Measurements from ENCODE around the gene KCNH4. TPM values are rescaled to one million over a fixed set of nuclear protein-coding genes. Genes with fewer than 3 reads are reported as not detected.

Gene KCNH4
- total RNA-seq, 1 experiment from 2014 or later = not detected

- no peaks in the 10 kb centered on the region for H3K79me2 ChIP-seq (ENCODE audit: insufficient read depth, low read length)
- no peaks in the 10 kb centered on the region for H4K20me1 ChIP-seq (ENCODE audit: insufficient read depth)
- H3K36me3 ChIP-seq (ENCODE audit: control insufficient read depth in 1 of 2, insufficient read depth in 2 of 2, low read length in 2 of 2) = peaks cover 3 to 11% of the 10 kb centered on the region in 2 experiments
- H3K27ac ChIP-seq (ENCODE audit: low read depth, low read length) = no peak within 1 kb of the TSS
- no peak within 1 kb of the TSS for H2AFZ ChIP-seq (ENCODE audit: low read depth, low read length, poor library complexity, severe bottlenecking)
- BruUV-seq (replicated peaks) = no TSS peak
- DNase-seq (ENCODE audit: low read depth, low spot score) = no peak
- H3K27me3 ChIP-seq (ENCODE audit: insufficient read depth, low read length) = no peaks in the 10 kb centered on the region
- H3K9ac ChIP-seq (ENCODE audit: low read length) = no peak within 1 kb of the TSS
- ATAC-seq = no peak
- H3K9me2 ChIP-seq (ENCODE audit: insufficient read depth) = no peaks in the 10 kb centered on the region
- intact Hi-C loops (cut with micrococcal nuclease) = no loop called here
- POLR2A ChIA-PET = no interaction called here
- CTCF ChIA-PET = interaction anchor here (0.6 to 1.9 kb wide), 4 partner anchors 11 to 147 kb away, joined by 3 to 5 read pairs (median 3); no protein-coding TSS in a partner anchor
- H3K9me3 ChIP-seq (ENCODE audit: control insufficient read depth in 1 of 2, insufficient read depth in 1 of 2, low read depth in 1 of 2, low read length in 2 of 2) = no peaks in the 10 kb centered on the region
- H3K4me2 ChIP-seq (ENCODE audit: low read length) = no peak within 1 kb of the TSS
- H3K4me1 ChIP-seq (ENCODE audit: control insufficient read depth in 1 of 2, insufficient read depth in 2 of 2, low read length in 2 of 2) = peaks cover 4 to 7% of the 10 kb centered on the region in 2 experiments; a peak in 3 of 4 replicates
- TF ChIP-seq EZH2phosphoT487 (IDR thresholded peaks at IDR 0.05; ENCODE audit: borderline replicate concordance) (no peak), RAD21 (IDR thresholded peaks at IDR 0.05; ENCODE audit: low read depth) (no peak), MAX (IDR thresholded peaks at IDR 0.05) (no peak), ZFX (IDR thresholded peaks at IDR 0.05) (no peak), SIN3A (IDR thresholded peaks at IDR 0.05; ENCODE audit: low read depth) (no peak), ELF1 (IDR thresholded peaks at IDR 0.05; ENCODE audit: borderline replicate concordance, low read depth) (no peak)
- TF ChIP-seq, protein P1, sequence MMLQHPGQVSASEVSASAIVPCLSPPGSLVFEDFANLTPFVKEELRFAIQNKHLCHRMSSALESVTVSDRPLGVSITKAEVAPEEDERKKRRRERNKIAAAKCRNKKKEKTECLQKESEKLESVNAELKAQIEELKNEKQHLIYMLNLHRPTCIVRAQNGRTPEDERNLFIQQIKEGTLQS (IDR thresholded peaks at IDR 0.05) = no peak
- no peak within 1 kb of the TSS for H3K4me3 ChIP-seq (replicated peaks in 1 of 2; ENCODE audit: low read depth in 1 of 2, low read length in 2 of 2)
- RAD21 ChIA-PET (ENCODE audit: low non-redundant PET in 1 of 2, low total read pairs in 2 of 2, uncharacterized antibody in 2 of 2, unreplicated experiment in 2 of 2) = interaction anchor here in 1 of 2 experiments (1.1 to 1.3 kb wide), 2 partner anchors 8 to 87 kb away, joined by 3 read pairs; partner anchors contain the start of gene KAT2A
Measured at GRCh38 chr17:42112552-42113176, 68.3 kb downstream of the KCNH4 start, which contains the start of gene DHX58. Gene DHX58, minus strand, starts transcription at chr17:42112714. Its CDS starts 822 bp downstream, at chr17:42111892.

GRCh38 chr17:42111871-42112551 lies 68.9 kb downstream of the KCNH4 start:
- H3K4me3 ChIP-seq (replicated peaks in 1 of 2; ENCODE audit: low read depth in 1 of 2, low read length in 2 of 2) = no peak overlapping the region

More at GRCh38 chr17:42111871-42112551, 68.9 kb downstream of the KCNH4 start:
- DNase-seq (ENCODE audit: low read depth, low spot score) (no peak), ATAC-seq (no peak)
- Histone ChIP-seq H3K27me3 (ENCODE audit: insufficient read depth, low read length) (no peaks in the 10 kb centered on the region), H3K79me2 (ENCODE audit: insufficient read depth, low read length) (no peaks in the 10 kb centered on the region), H3K27ac (ENCODE audit: low read depth, low read length) (no peak overlapping the region), H3K9me3 (ENCODE audit: control insufficient read depth in 1 of 2, insufficient read depth in 1 of 2, low read depth in 1 of 2, low read length in 2 of 2) (no peaks in the 10 kb centered on the region), H3K36me3 (ENCODE audit: control insufficient read depth in 1 of 2, insufficient read depth in 2 of 2, low read length in 2 of 2) (peaks cover 3 to 7% of the 10 kb centered on the region in 2 experiments), H3K9ac (ENCODE audit: low read length) (no peak overlapping the region), H2AFZ (ENCODE audit: low read depth, low read length, poor library complexity, severe bottlenecking) (no peak overlapping the region), H4K20me1 (ENCODE audit: insufficient read depth) (no peaks in the 10 kb centered on the region), H3K4me1 (ENCODE audit: control insufficient read depth in 1 of 2, insufficient read depth in 2 of 2, low read length in 2 of 2) (peaks cover 7 to 13% of the 10 kb centered on the region in 2 experiments; a peak in 3 of 4 replicates), H3K9me2 (ENCODE audit: insufficient read depth) (no peaks in the 10 kb centered on the region), H3K4me2 (ENCODE audit: low read length) (no peak overlapping the region)
- no TSS peak for BruUV-seq (replicated peaks)
- intact Hi-C loops (cut with micrococcal nuclease) = no loop called here
- TF ChIP-seq, protein P1 (IDR thresholded peaks at IDR 0.05) = no peak
- TF ChIP-seq SIN3A (IDR thresholded peaks at IDR 0.05; ENCODE audit: low read depth) (no peak), TCF7L2 (IDR thresholded peaks at IDR 0.05; ENCODE audit: borderline replicate concordance, extremely low read depth, insufficient read depth, insufficient read length) (no peak), JUND (IDR thresholded peaks at IDR 0.05) (no peak), MAX (IDR thresholded peaks at IDR 0.05) (no peak), CBX3 (IDR thresholded peaks at IDR 0.05; ENCODE audit: low read depth) (no peak)
- ChIA-PET RAD21 (ENCODE audit: low non-redundant PET in 1 of 2, low total read pairs in 2 of 2, uncharacterized antibody in 2 of 2, unreplicated experiment in 2 of 2) (interaction anchor here in 1 of 2 experiments (1.1 kb wide), 1 partner anchor 9 kb away, joined by 3 read pairs; the partner anchor contains the start of gene KAT2A), CTCF (interaction anchor here (1.9 kb wide), 1 partner anchor 11 kb away, joined by 5 read pairs; no protein-coding TSS in a partner anchor), POLR2A (no interaction called here)

Data from HCT116 (cell line).